NCI-H82 (cell line): ENCODE results near the gene PTPRT.
A peak's percentile ranks its signal among the peaks of the same experiment; 100 is the strongest.

Source experiments
- DNase-seq: peaks from one replicate; lab custom pipeline; 2025; lab: John Stamatoyannopoulos, UW

PTPRT gene

GRCh38 chr20:43022568-43022967, 167.1 kb downstream of the PTPRT start:
- DNase-seq = peak; percentile 26

GRCh38 chr20:43022081-43022480, 167.6 kb downstream of the PTPRT start:
- DNase-seq = no peak

- DNase-seq = peak; percentile 51
Measured at GRCh38 chr20:43017241-43018030, 172.3 kb downstream of the PTPRT start.

- no peak for DNase-seq
Measured at GRCh38 chr20:43016257-43016656, 173.4 kb downstream of the PTPRT start.

GRCh38 chr20:43015566-43015965, 174.1 kb downstream of the PTPRT start:
- no peak for DNase-seq

- DNase-seq = no peak
Measured at GRCh38 chr20:43014206-43014605, 175.5 kb downstream of the PTPRT start.

GRCh38 chr20:43011491-43011890, 178.2 kb downstream of the PTPRT start:
- no peak for DNase-seq

- no peak for DNase-seq
Measured at GRCh38 chr20:43009532-43009931, 180.2 kb downstream of the PTPRT start.

GRCh38 chr20:43007525-43007924, 182.2 kb downstream of the PTPRT start:
- no peak for DNase-seq

- DNase-seq = peak; percentile 74
Measured at GRCh38 chr20:43006651-43007375, 182.9 kb downstream of the PTPRT start.

GRCh38 chr20:43003318-43003944, 186.3 kb downstream of the PTPRT start:
- peak; percentile 23 for DNase-seq

GRCh38 chr20:42996141-42996540, 193.6 kb downstream of the PTPRT start:
- DNase-seq = no peak

GRCh38 chr20:42988319-42988718, 201.4 kb downstream of the PTPRT start:
- DNase-seq = peak; percentile 17

- DNase-seq = no peak
Measured at GRCh38 chr20:42987376-42988114, 202.2 kb downstream of the PTPRT start.

GRCh38 chr20:42986143-42986773, 203.4 kb downstream of the PTPRT start:
- no peak for DNase-seq

- no peak for DNase-seq
Measured at GRCh38 chr20:42985628-42986027, 204.1 kb downstream of the PTPRT start.

- peak; percentile 61 for DNase-seq
Measured at GRCh38 chr20:42982218-42982617, 207.5 kb downstream of the PTPRT start.

- no peak for DNase-seq
Measured at GRCh38 chr20:42981253-42981652, 208.5 kb downstream of the PTPRT start.

- no peak for DNase-seq
Measured at GRCh38 chr20:42979720-42980119, 210.0 kb downstream of the PTPRT start.

- no peak for DNase-seq
Measured at GRCh38 chr20:42978184-42978974, 211.3 kb downstream of the PTPRT start.

- no peak for DNase-seq
Measured at GRCh38 chr20:42975974-42976373, 213.7 kb downstream of the PTPRT start.
